Activated T-helper 1 cell treated with anti-CD3 and anti-CD28 coated beads, Interleukin-2, amount 50 U/mL, for 16 hours (primary cell): Measurements from ENCODE around the gene TMEM51.

ENCODE experiments used
- DNase-seq, 2 donors: peaks; one replicate each; pipeline ENCODE4 v3.0.0-alpha.2; 2020; ENCODE audit warnings: low read depth in 1 of 2, low spot score in 1 of 2

The TMEM51 gene

GRCh38 chr1:15191770-15192169 lies 38.2 kb downstream of the TMEM51 start:
- no peak for DNase-seq

- DNase-seq, result no peak
These were observed 39.5 kb downstream of the TMEM51 start for GRCh38 chr1:15192916-15193550.

DNA sequence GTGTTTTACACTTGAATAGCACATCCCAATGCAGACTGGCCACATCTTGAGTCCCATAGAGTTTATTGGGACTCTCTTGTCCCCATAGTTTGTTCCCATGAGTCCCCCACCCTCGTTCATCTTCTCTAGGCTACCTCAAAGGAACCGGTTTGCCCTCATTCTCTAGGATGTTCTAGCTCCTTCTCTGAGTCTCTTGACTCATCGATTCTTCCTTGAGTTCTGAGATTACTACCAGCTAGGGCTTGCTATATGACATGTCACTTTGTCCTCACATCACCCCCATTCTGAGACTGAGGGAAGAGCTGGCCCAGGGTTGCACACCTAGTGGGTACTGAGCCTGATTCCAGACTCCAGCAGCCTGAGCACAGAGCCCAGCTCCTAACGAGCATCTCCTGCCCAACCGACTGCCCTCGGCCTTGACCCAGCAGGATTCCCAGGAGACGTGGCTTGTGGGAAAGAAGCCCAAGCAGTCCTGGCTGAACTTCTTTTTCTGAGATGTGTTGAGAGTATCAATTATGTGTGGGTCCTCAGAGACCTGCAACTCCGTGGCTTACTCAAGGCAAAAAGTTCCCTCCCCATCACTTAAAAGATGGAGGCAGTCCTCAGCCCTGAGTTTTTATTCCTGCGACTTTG lies 42.0 kb downstream of the TMEM51 start:
- no peak for DNase-seq

DNA sequence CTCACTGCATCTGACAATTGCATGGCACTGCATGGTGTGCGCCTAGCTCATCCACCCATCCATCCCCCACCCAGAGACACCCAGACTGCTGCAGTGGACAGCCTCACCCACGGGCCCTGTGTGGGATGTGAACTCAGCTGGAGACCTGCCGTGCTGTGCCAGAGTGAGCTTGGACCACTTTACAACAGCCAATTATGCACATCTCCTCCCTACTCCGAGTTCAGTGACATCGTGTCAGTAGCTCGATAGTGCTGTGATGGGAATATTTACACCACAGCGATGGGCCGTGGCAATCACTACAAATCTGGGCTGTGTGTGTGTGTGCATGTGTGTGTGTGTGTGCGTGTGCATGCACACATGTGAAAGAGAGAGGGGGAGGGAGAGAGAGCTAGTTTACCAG lies 42.5 kb downstream of the TMEM51 start:
- DNase-seq, result no peak

DNA sequence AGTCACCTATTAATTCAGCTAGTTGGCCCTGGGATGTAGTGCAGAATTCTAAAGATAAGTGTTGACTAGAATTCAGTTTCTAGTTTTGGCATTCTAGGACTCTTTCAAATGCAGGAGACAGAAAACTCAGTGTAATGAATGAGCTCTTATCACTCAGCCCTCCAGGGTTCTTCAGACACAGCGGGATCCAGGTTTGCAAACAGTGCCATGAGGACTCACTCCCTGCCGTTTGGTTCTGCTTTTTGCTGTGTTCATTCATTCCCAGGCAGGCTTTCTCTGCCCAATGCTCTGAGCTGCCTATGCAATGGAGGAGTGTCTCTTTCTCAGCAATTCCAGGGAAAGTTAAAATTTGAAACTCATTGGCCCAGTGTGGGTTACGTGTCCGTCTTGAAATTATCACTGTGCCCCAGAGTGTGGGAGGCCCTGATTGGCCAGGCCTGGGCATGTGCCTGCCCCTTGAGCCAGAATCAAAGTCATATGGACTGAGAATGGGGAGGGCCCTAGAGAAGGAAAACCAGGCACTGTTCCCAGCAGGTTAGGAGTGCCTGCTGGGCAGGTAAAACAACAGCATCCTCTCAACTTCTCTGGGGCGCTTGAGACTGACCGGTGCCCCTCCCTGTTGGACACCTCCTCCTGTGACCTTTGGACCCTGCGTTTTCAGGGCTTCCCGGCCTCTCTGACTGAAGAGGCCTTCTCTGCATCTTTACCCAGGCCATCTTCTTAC lies 43.4 kb downstream of the TMEM51 start:
- DNase-seq, result no peak

GRCh38 chr1:15197591-15198447 lies 44.3 kb downstream of the TMEM51 start:
- DNase-seq, result no peak

DNA sequence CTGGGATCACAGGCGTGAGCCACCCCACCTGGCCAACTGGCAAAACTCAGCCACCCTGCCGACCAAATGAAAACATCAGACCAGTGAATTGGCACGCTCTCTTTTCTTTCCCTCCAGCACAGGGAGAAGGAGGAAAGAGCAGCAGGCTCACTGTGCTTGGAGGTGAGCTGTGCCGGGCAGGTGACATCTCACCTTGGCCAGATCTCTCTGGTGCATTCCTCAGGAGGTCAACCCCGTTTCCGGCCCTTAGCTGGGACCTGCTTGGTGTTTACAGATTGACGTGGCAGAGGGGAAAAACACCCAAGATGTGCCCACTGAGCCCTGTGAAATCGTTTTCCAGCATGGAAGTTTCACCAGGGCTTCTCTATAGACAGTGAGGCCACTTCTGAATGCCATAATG lies 45.1 kb downstream of the TMEM51 start:
- DNase-seq, result no peak

DNA sequence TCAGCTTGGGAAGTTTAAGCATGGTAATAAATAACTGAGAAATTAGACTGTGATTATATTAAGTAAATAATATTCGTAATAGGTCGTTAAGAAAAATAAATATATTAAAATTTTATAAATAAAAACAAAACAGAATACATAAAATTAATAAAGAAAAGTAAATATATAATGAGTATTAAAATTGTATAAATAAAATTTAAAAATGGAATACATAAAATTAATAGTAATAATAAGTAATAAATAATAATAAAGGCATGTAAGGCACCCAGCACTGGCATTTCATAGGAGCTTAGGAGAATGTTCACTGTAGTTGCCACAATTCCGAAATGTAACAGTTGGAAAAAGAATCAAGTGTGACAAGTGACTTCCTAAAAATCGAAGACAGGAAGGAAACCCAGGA lies 47.7 kb downstream of the TMEM51 start:
- no peak for DNase-seq

- no peak for DNase-seq
These were observed 48.5 kb downstream of the TMEM51 start for GRCh38 chr1:15201849-15202551.

DNA sequence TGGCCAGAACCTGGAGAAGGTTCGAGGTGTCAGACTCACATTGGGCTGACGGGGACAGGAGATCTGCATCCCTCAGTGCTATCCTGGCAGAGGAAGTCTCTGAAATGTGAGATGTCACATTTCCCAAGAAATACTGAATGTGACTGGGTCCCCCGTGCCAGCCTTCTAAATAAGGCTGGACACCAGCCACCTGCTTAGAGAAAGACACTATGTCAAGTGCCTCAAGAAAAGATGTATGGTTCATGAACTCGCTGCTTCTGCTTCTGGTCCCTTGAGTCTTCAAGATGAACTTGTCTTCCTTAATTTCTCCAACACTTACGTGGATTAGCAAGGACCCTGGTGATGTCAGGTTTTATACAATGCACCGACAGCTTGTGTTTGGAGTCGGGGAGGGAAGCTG lies 51.4 kb downstream of the TMEM51 start:
- no peak for DNase-seq

- no peak for DNase-seq
These were observed 52.2 kb downstream of the TMEM51 start for GRCh38 chr1:15205586-15206346.

GRCh38 chr1:15206418-15207030 lies 53.0 kb downstream of the TMEM51 start:
- DNase-seq, result no peak

GRCh38 chr1:15207031-15207828 lies 53.7 kb downstream of the TMEM51 start:
- no peak for DNase-seq

DNA sequence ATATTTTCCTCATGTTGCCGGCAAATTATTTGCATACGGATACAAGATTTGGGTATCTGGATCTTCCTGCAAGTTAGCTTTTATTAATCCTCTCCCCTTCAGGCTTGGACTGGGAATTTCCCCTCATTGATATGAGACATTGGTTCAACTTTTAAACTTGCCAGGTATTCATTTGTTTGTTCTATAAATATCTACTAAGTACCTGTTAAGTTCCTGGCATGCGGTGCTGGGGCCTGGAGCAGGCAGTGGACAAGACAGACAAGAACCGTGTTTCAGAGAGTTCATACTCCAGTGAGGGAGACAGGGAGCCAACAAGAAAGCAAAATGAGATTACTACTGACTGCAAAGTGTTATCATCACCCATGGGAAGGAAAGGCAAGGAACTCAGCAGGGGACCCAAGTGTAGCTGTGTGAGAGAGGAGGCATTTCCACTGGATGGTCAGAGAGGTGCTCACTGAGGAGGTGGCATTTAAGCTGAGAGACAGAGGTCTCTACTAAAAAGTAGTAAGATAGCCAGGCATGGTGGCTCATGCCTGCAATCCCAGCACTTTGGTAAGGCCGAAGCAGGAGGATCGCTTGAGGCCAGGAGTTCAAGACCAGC lies 54.4 kb downstream of the TMEM51 start:
- DNase-seq, result no peak

GRCh38 chr1:15210651-15211375 lies 57.3 kb downstream of the TMEM51 start:
- DNase-seq, result no peak

DNA sequence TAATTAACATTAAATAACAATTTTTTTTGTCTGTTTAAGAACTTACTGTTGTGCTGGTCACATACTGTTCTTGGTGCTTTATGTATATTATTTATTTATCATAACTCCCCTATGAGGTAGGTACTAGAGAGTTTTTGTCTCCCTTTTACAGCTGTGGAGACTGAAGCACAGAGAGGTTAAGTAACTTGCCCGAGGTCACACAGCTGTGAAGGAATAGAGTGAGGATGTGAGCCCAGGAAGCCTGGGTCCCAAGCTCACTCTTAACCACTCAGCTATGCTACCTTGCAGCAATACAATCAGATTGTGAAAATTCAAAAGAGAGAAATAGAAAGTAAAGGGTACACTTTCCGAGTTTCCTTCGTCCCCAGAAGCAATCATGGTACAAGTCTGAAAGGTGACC lies 57.9 kb downstream of the TMEM51 start:
- DNase-seq, result no peak

DNA sequence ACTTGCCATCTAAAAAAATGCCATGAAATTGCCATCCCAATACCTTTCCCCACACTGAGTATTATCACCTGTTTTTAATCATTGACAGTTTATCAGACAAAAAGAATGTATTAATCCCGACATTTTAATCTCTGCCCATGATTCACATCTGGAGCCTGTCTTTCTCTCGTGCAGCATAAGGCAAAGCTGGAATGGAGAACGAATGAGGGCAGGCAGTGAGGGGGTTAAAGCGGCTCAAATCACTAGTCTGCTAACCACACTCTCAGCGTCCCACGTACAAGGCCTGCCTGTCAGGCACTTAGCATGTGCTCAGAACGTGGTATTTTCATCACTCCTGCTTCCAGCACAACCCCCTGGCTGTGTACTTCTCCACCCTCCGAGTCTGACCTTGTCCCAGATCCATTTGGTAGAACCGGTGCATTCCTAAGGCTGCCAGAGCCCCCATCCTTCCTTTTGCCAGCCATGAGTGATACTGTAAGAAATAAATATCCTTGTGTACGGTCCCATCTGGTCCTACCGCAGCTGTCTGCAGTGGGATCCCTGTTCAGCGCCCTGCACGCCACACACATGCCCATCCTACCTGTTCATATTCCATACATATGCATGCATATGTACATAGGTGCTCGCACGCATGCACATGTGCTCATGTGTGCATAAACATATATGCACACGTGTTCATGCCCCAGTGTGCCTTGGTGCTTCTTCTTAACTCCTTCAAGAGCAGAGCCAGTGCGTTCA lies 58.8 kb downstream of the TMEM51 start:
- no peak for DNase-seq
